Panc1 (cell line): ENCODE data around the gene PRL. TPM values are rescaled to one million over a fixed set of nuclear protein-coding genes. Genes with fewer than 3 reads are reported as not detected.

Experiments
- ATAC-seq: fragments of 200-7000 bp; cut with Tn5 transposase; 2 replicates; pipeline ENCODE4 v1.9.1; 2020; ENCODE audit warnings: mild to moderate bottlenecking, moderate library complexity
- BruUV-seq: library from RNA; stranded (reverse); fragments of 400-500 nt; replicated peaks from 2 replicates; lab custom pipeline; 2021; lab: Mats Ljungman, UMichigan
- CTCF ChIA-PET: fragments of 300-600 bp; sonication (Branson Sonifier 250); formaldehyde crosslinking; loops from one replicate; lab custom pipeline; 2022; ENCODE audit warnings: antibody characterized with exemption; lab: Charles Lee
- POLR2A ChIA-PET: fragments of 300-600 bp; sonication (Branson Sonifier 250); formaldehyde crosslinking; loops from one replicate; lab custom pipeline; 2022; ENCODE audit warnings: antibody characterized with exemption; lab: Charles Lee
- DNase-seq: peaks from one replicate; pipeline ENCODE4 v3.0.0-alpha.2; 2010; ENCODE audit warnings: low read depth, low spot score
- H3K27ac ChIP-seq: 2 replicates; pipeline ENCODE4 v1.5.1; 2011; ENCODE audit warnings: mild to moderate bottlenecking, low read length, inconsistent platforms
- H3K27me3 ChIP-seq: fragments of 200-500 bp; sonication (Bioruptor generic); 2 replicates; pipeline ENCODE4 v1.6.0; 2014; ENCODE audit warnings: low read length, inconsistent platforms; ENCODE audit not compliant: control insufficient read depth, insufficient read depth
- H3K36me3 ChIP-seq: fragments of 200-500 bp; sonication (Bioruptor generic); 2 replicates; pipeline ENCODE4 v1.5.1; 2014; ENCODE audit warnings: inconsistent platforms, mild to moderate bottlenecking, low read length, moderate library complexity; ENCODE audit not compliant: control insufficient read depth, insufficient read depth
- H3K4me1 ChIP-seq: 2 replicates; pipeline ENCODE4 v1.5.1; 2011; ENCODE audit warnings: inconsistent platforms, mild to moderate bottlenecking, low read length, moderate library complexity; ENCODE audit not compliant: control insufficient read depth, insufficient read depth
- H3K4me3 ChIP-seq, 2 experiments: 2 replicates each; pipeline ENCODE4 v1.5.1; 2011 to 2012; ENCODE audit warnings: low read depth in 2 of 2, low read length in 2 of 2, mild to moderate bottlenecking in 2 of 2, inconsistent platforms in 1 of 2, moderate library complexity in 1 of 2
- H3K9me3 ChIP-seq: fragments of 200-500 bp; sonication (Bioruptor generic); 2 replicates; pipeline ENCODE4 v1.5.1; 2014; ENCODE audit warnings: low read depth, mild to moderate bottlenecking, inconsistent platforms, low read length, moderate library complexity; ENCODE audit not compliant: control insufficient read depth, insufficient read depth
- CTCF ChIP-seq: fragments of 450-650 bp; IDR thresholded peaks from 2 replicates; pipeline ENCODE4 v1.5.1; 2017; ENCODE audit warnings: mild to moderate bottlenecking
- POLR2AphosphoS5 ChIP-seq: IDR thresholded peaks from 2 replicates; pipeline ENCODE4 v1.6.1; 2012; ENCODE audit warnings: mild to moderate bottlenecking, low read depth, low read length, moderate library complexity
- REST ChIP-seq, 2 experiments: IDR thresholded peaks; 2 replicates each; pipeline ENCODE4 v1.6.1; 2011 to 2012; ENCODE audit warnings: low read depth in 2 of 2, control low read depth in 1 of 2, low read length in 1 of 2, mild to moderate bottlenecking in 1 of 2, moderate library complexity in 1 of 2; ENCODE audit not compliant: insufficient read depth in 1 of 2
- SIN3A ChIP-seq: IDR thresholded peaks from 2 replicates; pipeline ENCODE4 v1.6.1; 2012; ENCODE audit warnings: low read depth, mild to moderate bottlenecking, low read length, moderate library complexity, borderline replicate concordance; ENCODE audit not compliant: insufficient read depth
- TCF7L2 ChIP-seq: IDR thresholded peaks from 2 replicates; pipeline ENCODE4 v1.6.1; 2011; ENCODE audit warnings: mild to moderate bottlenecking, low read depth, low read length, inconsistent platforms
- in situ Hi-C: cut with HindIII; loops from 2 replicates; pipeline ENCODE4 v1.10.0; 2016; ENCODE audit warnings: low sequenced_read_pairs, low pct_unique_long_range_greater_than_20kb
- intact Hi-C: fragments of 100-400 bp; cut with micrococcal nuclease; formaldehyde crosslinking; loops from one replicate; pipeline ENCODE4 v1.10.0; 2022; ENCODE audit not compliant: unreplicated experiment
- total RNA-seq: library from RNA; stranded (reverse); gene quantifications from one replicate; pipeline ENCODE4 v1.2.1, GENCODE V29; 2021; ENCODE audit not compliant: unreplicated experiment

The PRL gene
- total RNA-seq, 1 experiment from 2014 or later = not detected

GRCh38 chr6:22308939-22309338 is 12.1 kb upstream of the PRL start:
- ChIA-PET CTCF (no interaction called here), POLR2A (no interaction called here)
- TF ChIP-seq REST (IDR thresholded peaks at IDR 0.05; ENCODE audit: insufficient read depth in 1 of 2, low read depth in 2 of 2, low read length in 1 of 2) = no peak
- TF ChIP-seq POLR2AphosphoS5 = no peak
- TF ChIP-seq SIN3A = no peak
- no peak for TF ChIP-seq CTCF
- no peak for TF ChIP-seq TCF7L2
- ATAC-seq (no peak), DNase-seq (no peak)
- intact Hi-C loops (no loop called here), in situ Hi-C loops (no loop called here)
- H3K27ac ChIP-seq = no peak overlapping the region
- no peaks in the 10 kb centered on the region for H3K4me1 ChIP-seq
- H3K27me3 ChIP-seq = no peaks in the 10 kb centered on the region
- H3K36me3 ChIP-seq = no peaks in the 10 kb centered on the region
- H3K4me3 ChIP-seq = no peak overlapping the region
- BruUV-seq = no TSS peak
- peaks cover 4% of the 10 kb centered on the region; the same call in 1 of the 2 replicates for H3K9me3 ChIP-seq

GRCh38 chr6:22306741-22307466 is 10.1 kb upstream of the PRL start:
- CTCF ChIA-PET = no interaction called here
- TF ChIP-seq POLR2AphosphoS5 (no peak), SIN3A (no peak), CTCF (no peak), TCF7L2 (peak; percentile 72; the same call in 1 of the 2 replicates), REST (IDR thresholded peaks at IDR 0.05; ENCODE audit: insufficient read depth in 1 of 2, low read depth in 2 of 2, low read length in 1 of 2) (no peak)
- Histone ChIP-seq H3K36me3 (no peaks in the 10 kb centered on the region), H3K4me3 (no peak overlapping the region), H3K27me3 (no peaks in the 10 kb centered on the region), H3K9me3 (no peaks in the 10 kb centered on the region; the same call in 1 of the 2 replicates), H3K4me1 (no peaks in the 10 kb centered on the region), H3K27ac (no peak overlapping the region)
- no TSS peak for BruUV-seq
- in situ Hi-C loops = no loop called here
- POLR2A ChIA-PET = no interaction called here
- DNase-seq (no peak), ATAC-seq (no peak)
- intact Hi-C loops = no loop called here
